ENCODE data around the gene TNRC18. TPM values are rescaled to one million over a fixed set of nuclear protein-coding genes. Genes with fewer than 3 reads are reported as not detected.

The TNRC18 gene
- total RNA-seq, 2 experiments from 2014 or later: 12.2 to 64.2 TPM

- peaks cover 8% of the 10 kb centered on the region; the same call in 1 of the 2 replicates for H3K79me2 ChIP-seq (ENCODE audit: insufficient read depth, low read depth, low read length)
- no peak overlapping the region for H3K27ac ChIP-seq (ENCODE audit: low read depth, low read length, poor library complexity, severe bottlenecking)
- ChIA-PET CTCF (ENCODE audit: unreplicated experiment) (no interaction called here), POLR2A (no interaction called here)
- no peaks in the 10 kb centered on the region for H3K9me2 ChIP-seq (ENCODE audit: insufficient read depth, low read length)
- H3K4me3 ChIP-seq (ENCODE audit: low read depth, low read length, poor library complexity, severe bottlenecking): no peak overlapping the region
- no peak overlapping the region for H2AFZ ChIP-seq (ENCODE audit: low read length)
- DNase-seq (ENCODE audit: low spot score): no peak
- peaks cover 15% of the 10 kb centered on the region for H3K4me1 ChIP-seq (ENCODE audit: insufficient read depth, low read length, poor library complexity, severe bottlenecking)
- no peaks in the 10 kb centered on the region for H3K9me3 ChIP-seq (ENCODE audit: low read length)
- intact Hi-C loops (cut with micrococcal nuclease; ENCODE audit: unreplicated experiment): loop anchor here (5.0 kb wide), 1 partner anchor 63 kb away; no protein-coding TSS in a partner anchor
- H3K4me2 ChIP-seq (ENCODE audit: low read length): peak overlapping the region; percentile 17; the same call in 1 of the 2 replicates
- no peak for TF ChIP-seq CTCF (conservative IDR thresholded peaks at IDR 0.05; ENCODE audit: low read length)
- no peak for TF ChIP-seq EZH2phosphoT487 (IDR thresholded peaks at IDR 0.05; ENCODE audit: borderline replicate concordance, low read depth, low read length)
- no TSS peak for BruUV-seq (replicated peaks)
- peaks cover 12% of the 10 kb centered on the region; the same call in 1 of the 2 replicates for H3K36me3 ChIP-seq (ENCODE audit: insufficient read depth, low read length)
- H4K20me1 ChIP-seq (ENCODE audit: insufficient read depth, low read length): no peaks in the 10 kb centered on the region
Measured at GRCh38 chr7:5395246-5395645, 28.4 kb downstream of the TNRC18 start.

- POLR2A ChIA-PET: interaction anchor here (0.9 kb wide), 1 partner anchor 176 kb away, joined by 3 read pairs; no protein-coding TSS in a partner anchor
- no peak overlapping the region for H3K4me3 ChIP-seq (ENCODE audit: low read depth, low read length, poor library complexity, severe bottlenecking)
- no peaks in the 10 kb centered on the region for H3K9me3 ChIP-seq (ENCODE audit: low read length)
- peaks cover 8% of the 10 kb centered on the region; the same call in 1 of the 2 replicates for H3K79me2 ChIP-seq (ENCODE audit: insufficient read depth, low read depth, low read length)
- DNase-seq (ENCODE audit: low spot score): no peak
- intact Hi-C loops (cut with micrococcal nuclease; ENCODE audit: unreplicated experiment): loop anchor here (5.0 kb wide), 1 partner anchor 62 kb away; no protein-coding TSS in a partner anchor
- H3K4me1 ChIP-seq (ENCODE audit: insufficient read depth, low read length, poor library complexity, severe bottlenecking): peaks cover 15% of the 10 kb centered on the region
- no peak overlapping the region for H2AFZ ChIP-seq (ENCODE audit: low read length)
- no peak overlapping the region for H3K4me2 ChIP-seq (ENCODE audit: low read length)
- H3K9me2 ChIP-seq (ENCODE audit: insufficient read depth, low read length): no peaks in the 10 kb centered on the region
- BruUV-seq (replicated peaks): no TSS peak
- CTCF ChIA-PET (ENCODE audit: unreplicated experiment): no interaction called here
- peaks cover 12% of the 10 kb centered on the region; the same call in 1 of the 2 replicates for H3K36me3 ChIP-seq (ENCODE audit: insufficient read depth, low read length)
- H4K20me1 ChIP-seq (ENCODE audit: insufficient read depth, low read length): no peaks in the 10 kb centered on the region
- H3K27ac ChIP-seq (ENCODE audit: low read depth, low read length, poor library complexity, severe bottlenecking): no peak overlapping the region
- no peak for TF ChIP-seq EZH2phosphoT487 (IDR thresholded peaks at IDR 0.05; ENCODE audit: borderline replicate concordance, low read depth, low read length)
- TF ChIP-seq CTCF (conservative IDR thresholded peaks at IDR 0.05; ENCODE audit: low read length): no peak
Measured at GRCh38 chr7:5394264-5395105, 29.1 kb downstream of the TNRC18 start.

- BruUV-seq (replicated peaks): no TSS peak
- ChIA-PET POLR2A (interaction anchor here (0.9 kb wide), 1 partner anchor 177 kb away, joined by 3 read pairs; no protein-coding TSS in a partner anchor), CTCF (ENCODE audit: unreplicated experiment) (no interaction called here)
- Histone ChIP-seq H3K9me2 (ENCODE audit: insufficient read depth, low read length) (no peaks in the 10 kb centered on the region), H3K9me3 (ENCODE audit: low read length) (no peaks in the 10 kb centered on the region), H3K4me1 (ENCODE audit: insufficient read depth, low read length, poor library complexity, severe bottlenecking) (peaks cover 15% of the 10 kb centered on the region), H3K27ac (ENCODE audit: low read depth, low read length, poor library complexity, severe bottlenecking) (no peak overlapping the region), H2AFZ (ENCODE audit: low read length) (no peak overlapping the region), H3K36me3 (ENCODE audit: insufficient read depth, low read length) (peaks cover 12% of the 10 kb centered on the region), H3K4me3 (ENCODE audit: low read depth, low read length, poor library complexity, severe bottlenecking) (no peak overlapping the region), H4K20me1 (ENCODE audit: insufficient read depth, low read length) (no peaks in the 10 kb centered on the region), H3K79me2 (ENCODE audit: insufficient read depth, low read depth, low read length) (peaks cover 8% of the 10 kb centered on the region; the same call in 1 of the 2 replicates), H3K4me2 (ENCODE audit: low read length) (no peak overlapping the region)
- TF ChIP-seq CTCF (conservative IDR thresholded peaks at IDR 0.05; ENCODE audit: low read length): no peak
- TF ChIP-seq EZH2phosphoT487 (IDR thresholded peaks at IDR 0.05; ENCODE audit: borderline replicate concordance, low read depth, low read length): no peak
- intact Hi-C loops (cut with micrococcal nuclease; ENCODE audit: unreplicated experiment): no loop called here
- DNase-seq (ENCODE audit: low spot score): no peak
Measured at GRCh38 chr7:5393748-5394147, 29.9 kb downstream of the TNRC18 start.
